ENCODE data around the gene TRAPPC2B. TPM values are rescaled to one million over a fixed set of nuclear protein-coding genes. Genes with fewer than 3 reads are reported as not detected.
A peak's percentile ranks its signal among the peaks of the same experiment; 100 is the strongest.

The TRAPPC2B gene
- total RNA-seq, 2 experiments from 2014 or later = 9.8 to 19.3 TPM

- no peak for DNase-seq (ENCODE audit: low spot score)
- Histone ChIP-seq H4K20me1 (ENCODE audit: insufficient read depth, low read length) (peaks cover 2% of the 10 kb centered on the region; the same call in 1 of the 2 replicates), H3K79me2 (ENCODE audit: insufficient read depth, low read depth, low read length) (peaks cover 23% of the 10 kb centered on the region), H3K4me3 (ENCODE audit: low read depth, low read length, poor library complexity, severe bottlenecking) (no peak overlapping the region), H3K4me1 (ENCODE audit: insufficient read depth, low read length, poor library complexity, severe bottlenecking) (peaks cover 19% of the 10 kb centered on the region), H3K9me2 (ENCODE audit: insufficient read depth, low read length) (no peaks in the 10 kb centered on the region), H2AFZ (ENCODE audit: low read length) (no peak overlapping the region), H3K9me3 (ENCODE audit: low read length) (no peaks in the 10 kb centered on the region), H3K4me2 (ENCODE audit: low read length) (no peak overlapping the region), H3K36me3 (ENCODE audit: insufficient read depth, low read length) (peaks cover 1% of the 10 kb centered on the region; the same call in 1 of the 2 replicates), H3K27ac (ENCODE audit: low read depth, low read length, poor library complexity, severe bottlenecking) (no peak overlapping the region)
- POLR2A ChIA-PET = interaction anchor here (0.7 kb wide), 1 partner anchor 16 kb away, joined by 4 read pairs; no protein-coding TSS in a partner anchor
- no peak for TF ChIP-seq EZH2phosphoT487 (IDR thresholded peaks at IDR 0.05; ENCODE audit: borderline replicate concordance, low read depth, low read length)
- no peak for TF ChIP-seq CTCF (conservative IDR thresholded peaks at IDR 0.05; ENCODE audit: low read length)
- BruUV-seq (replicated peaks) = no TSS peak
- CTCF ChIA-PET (ENCODE audit: unreplicated experiment) = no interaction called here
- intact Hi-C loops (cut with micrococcal nuclease; ENCODE audit: unreplicated experiment) = no loop called here
Measured at GRCh38 chr19:57317503-57317902, 45.8 kb upstream of the TRAPPC2B start.

GRCh38 chr19:57319869-57320179 lies 43.5 kb upstream of the TRAPPC2B start:
- H3K27ac ChIP-seq (ENCODE audit: low read depth, low read length, poor library complexity, severe bottlenecking) = peak overlapping the region; percentile 57
- peaks cover 21% of the 10 kb centered on the region for H3K36me3 ChIP-seq (ENCODE audit: insufficient read depth, low read length)
- peaks cover 23% of the 10 kb centered on the region for H3K4me1 ChIP-seq (ENCODE audit: insufficient read depth, low read length, poor library complexity, severe bottlenecking)
- intact Hi-C loops (cut with micrococcal nuclease; ENCODE audit: unreplicated experiment) = loop anchor here (5.0 kb wide), 1 partner anchor 38 kb away; the partner anchor contains the start of gene ZNF460
- H4K20me1 ChIP-seq (ENCODE audit: insufficient read depth, low read length) = peaks cover 5% of the 10 kb centered on the region; the same call in 1 of the 2 replicates
- peak overlapping the region; percentile 80 for H3K4me2 ChIP-seq (ENCODE audit: low read length)
- no peak for TF ChIP-seq CTCF (conservative IDR thresholded peaks at IDR 0.05; ENCODE audit: low read length)
- TF ChIP-seq EZH2phosphoT487 (IDR thresholded peaks at IDR 0.05; ENCODE audit: borderline replicate concordance, low read depth, low read length) = no peak
- BruUV-seq (replicated peaks) = TSS peak; percentile 98
- no peak for DNase-seq (ENCODE audit: low spot score)
- peak overlapping the region; percentile 87 for H3K4me3 ChIP-seq (ENCODE audit: low read depth, low read length, poor library complexity, severe bottlenecking)
- peaks cover 25% of the 10 kb centered on the region for H3K79me2 ChIP-seq (ENCODE audit: insufficient read depth, low read depth, low read length)
- POLR2A ChIA-PET = interaction anchor here (0.6 to 0.7 kb wide), 3 partner anchors 40 to 1231 kb away, joined by 4 to 7 read pairs (median 6); no protein-coding TSS in a partner anchor
- H2AFZ ChIP-seq (ENCODE audit: low read length) = peak overlapping the region; percentile 72; the same call in 1 of the 2 replicates
- CTCF ChIA-PET (ENCODE audit: unreplicated experiment) = no interaction called here
- no peaks in the 10 kb centered on the region for H3K9me2 ChIP-seq (ENCODE audit: insufficient read depth, low read length)
- H3K9me3 ChIP-seq (ENCODE audit: low read length) = no peaks in the 10 kb centered on the region
